HepG2 (cell line): ENCODE measurements around the gene TBL3. TPM values are rescaled to one million over a fixed set of nuclear protein-coding genes. Genes with fewer than 3 reads are reported as not detected.
A peak's percentile ranks its signal among the peaks of the same experiment; 100 is the strongest.

Source experiments
- ARID4A ChIP-seq: sonication (generic); formaldehyde crosslinking; IDR thresholded peaks from 2 replicates; pipeline ENCODE4 v1.5.0; 2020; ENCODE audit warnings: mild to moderate bottlenecking, missing genetic modification reagents, borderline replicate concordance
- ATF5 ChIP-seq: sonication (generic); formaldehyde crosslinking; IDR thresholded peaks from 2 replicates; pipeline ENCODE4 v1.4.0; 2020; ENCODE audit warnings: mild to moderate bottlenecking, low read depth, missing genetic modification reagents
- CHD4 ChIP-seq: fragments of 200-600 bp; sonication (generic); IDR thresholded peaks from 2 replicates; pipeline ENCODE4 v1.7.0; 2017; ENCODE audit warnings: mild to moderate bottlenecking, low read length, borderline replicate concordance
- FOXA3 ChIP-seq: IDR thresholded peaks from 2 replicates; pipeline ENCODE4 v1.6.1; 2016; ENCODE audit warnings: missing genetic modification reagents, missing compliant biosample characterization
- GTF2F1 ChIP-seq: fragments of 150-350 bp; IDR thresholded peaks from 2 replicates; pipeline ENCODE4 v1.6.1; 2014; ENCODE audit warnings: low read length
- HNF1A ChIP-seq, 2 experiments: sonication (generic) in 1 of 2; formaldehyde crosslinking in 1 of 2; IDR thresholded peaks; 2 replicates each; pipeline versions ENCODE4 v1.4.0 to v1.6.1; 2016 to 2020; ENCODE audit warnings: borderline replicate concordance in 1 of 2, low read depth in 1 of 2, mild to moderate bottlenecking in 1 of 2, missing genetic modification reagents in 1 of 2
- NBN ChIP-seq: fragments of 450-650 bp; conservative IDR thresholded peaks from 2 replicates; pipeline ENCODE4 v1.6.1; 2017
- PAF1 ChIP-seq: IDR thresholded peaks from 2 replicates; pipeline ENCODE4 v1.6.1; 2016; ENCODE audit warnings: missing genetic modification reagents, missing compliant biosample characterization
- PPARG ChIP-seq: conservative IDR thresholded peaks from 2 replicates; pipeline ENCODE4 v1.6.1; 2016; ENCODE audit warnings: missing biosample characterization, missing genetic modification reagents
- RFX1 ChIP-seq: fragments of 450-650 bp; IDR thresholded peaks from 2 replicates; pipeline ENCODE4 v1.6.1; 2017
- SOX13 ChIP-seq, 3 experiments: fragments of 450-650 bp in 1 of 3; sonication (generic) in 1 of 3; formaldehyde crosslinking in 1 of 3; IDR thresholded peaks in 2 of 3; conservative IDR thresholded peaks in 1 of 3; 2 replicates each; pipeline versions ENCODE4 v1.5.0 to v1.6.1; 2016 to 2020; ENCODE audit warnings: antibody characterized with exemption in 1 of 3, mild to moderate bottlenecking in 1 of 3, missing compliant biosample characterization in 1 of 3, missing genetic modification reagents in 1 of 3, moderate library complexity in 1 of 3
- ZNF34 ChIP-seq: sonication (generic); formaldehyde crosslinking; IDR thresholded peaks from 2 replicates; pipeline ENCODE4 v1.4.0; 2020; ENCODE audit warnings: mild to moderate bottlenecking, missing genetic modification reagents, borderline replicate concordance
- ZNF710 ChIP-seq: sonication (generic); formaldehyde crosslinking; IDR thresholded peaks from 2 replicates; pipeline ENCODE4 v1.5.0; 2020; ENCODE audit warnings: mild to moderate bottlenecking, missing genetic modification reagents, borderline replicate concordance
- ZNF781 ChIP-seq: sonication (generic); formaldehyde crosslinking; IDR thresholded peaks from 2 replicates; pipeline ENCODE4 v1.5.1; 2020; ENCODE audit warnings: borderline replicate concordance, mild to moderate bottlenecking, missing genetic modification reagents; ENCODE audit errors: not compliant biosample characterization
- polyA plus RNA-seq, 8 experiments: library from polyadenylated mRNA; depleted of rRNA in 3 of 8; stranded (reverse) in 7 of 8; unstranded in 1 of 8; fragments of >200 nt; fragmentation: Illumina TruSeq in 4 of 8; extraction: Trizol in 4 of 8; gene quantifications; 2 replicates each; pipeline versions ENCODE4 v1.2.1 to v1.2.3, GENCODE V29; 2011 to 2016; ENCODE audit warnings: low read depth in 4 of 8, missing spikeins in 1 of 8, mixed read lengths in 1 of 8; ENCODE audit not compliant: insufficient read depth in 1 of 8
- total RNA-seq, 5 experiments: library from RNA; depleted of rRNA; stranded (reverse); fragments of >200 nt; fragmentation: Illumina TruSeq; extraction: Trizol; gene quantifications; 2 replicates each; pipeline ENCODE4 v1.2.3, GENCODE V29; 2016; ENCODE audit warnings: low read depth in 1 of 5

TBL3 gene
- total and polyA plus RNA-seq, 2 of the 13 experiments (the other 11 are each of a cell fraction or from before 2014, with no cell fraction given) = 16.8 to 38.0 TPM

GRCh38 chr16:1940273-1941161 lies 31.3 kb upstream of the TBL3 start (continued):
- TF ChIP-seq SOX13 (IDR thresholded peaks at IDR 0.05) = 0 out of 2 replicates have a peak, but pooled peaks have one; percentile 11
- TF ChIP-seq SOX13 (CRISPR knock-in tag; conservative IDR thresholded peaks at IDR 0.05 in 1 of 2, IDR thresholded peaks at IDR 0.05 in 1 of 2) = peak in 1 of 2 experiments; percentile 64; a peak in 1 of 4 replicates
- TF ChIP-seq FOXA3 (CRISPR knock-in tag) = peak; percentile 87
- TF ChIP-seq ZNF781 = peak; percentile 93
- no peak for TF ChIP-seq RFX1
- peak; percentile 75; the same call in 1 of the 2 replicates for TF ChIP-seq HNF1A (IDR thresholded peaks at IDR 0.05; ENCODE audit: low read depth)
- TF ChIP-seq HNF1A (CRISPR knock-in tag; IDR thresholded peaks at IDR 0.05; ENCODE audit: borderline replicate concordance) = peak; percentile 78; the same call in 1 of the 2 replicates
- no peak for TF ChIP-seq GTF2F1
- no peak for TF ChIP-seq PAF1 (CRISPR knock-in tag)
- TF ChIP-seq ATF5 = 0 out of 2 replicates have a peak, but pooled peaks have one; percentile 31
- peak; percentile 77; the same call in 1 of the 2 replicates for TF ChIP-seq ARID4A (CRISPR knock-in tag)
- no peak for TF ChIP-seq ZNF34
- no peak for TF ChIP-seq NBN
- TF ChIP-seq PPARG (CRISPR knock-in tag) = no peak; the same call in 1 of the 2 replicates
- TF ChIP-seq CHD4 = 0 out of 2 replicates have a peak, but pooled peaks have one; percentile 59
- peak; percentile 82; the same call in 1 of the 2 replicates for TF ChIP-seq ZNF710 (CRISPR knock-in tag)
